Type B pancreatic cell (in vitro differentiated cells): ENCODE data around the gene HMOX1. TPM values are rescaled to one million over a fixed set of nuclear protein-coding genes. Genes with fewer than 3 reads are reported as not detected.

ENCODE experiments used
- DNase-seq: peaks from one replicate; pipeline ENCODE4 v3.0.0; 2021; ENCODE audit warnings: mixed read lengths; ENCODE audit not compliant: unreplicated experiment; ENCODE audit errors: extremely low spot score
- H3K27ac Mint-ChIP-seq: 2 replicates; pipeline ENCODE4 v1.8.0; 2021; ENCODE audit warnings: mild to moderate bottlenecking, mixed read lengths
- H3K27me3 Mint-ChIP-seq: 2 replicates; pipeline ENCODE4 v1.8.0; 2021; ENCODE audit warnings: mixed read lengths
- H3K36me3 Mint-ChIP-seq: 2 replicates; pipeline ENCODE4 v1.8.0; 2021; ENCODE audit warnings: mixed read lengths
- H3K4me1 Mint-ChIP-seq: one replicate; pipeline ENCODE4 v1.8.0; 2021; ENCODE audit warnings: mixed read lengths; ENCODE audit not compliant: unreplicated experiment
- H3K4me3 Mint-ChIP-seq: 2 replicates; pipeline ENCODE4 v1.8.0; 2021; ENCODE audit warnings: mild to moderate bottlenecking, mixed read lengths
- H3K9me3 Mint-ChIP-seq: 2 replicates; pipeline ENCODE4 v1.8.0; 2021; ENCODE audit warnings: mixed read lengths
- CTCF ChIP-seq: fragments of 200-600 bp; sonication (generic); conservative IDR thresholded peaks from 2 replicates; pipeline ENCODE4 v1.5.0; 2021; ENCODE audit warnings: antibody characterized with exemption, mild to moderate bottlenecking
- total RNA-seq: library from RNA; stranded (reverse); gene quantifications from 2 replicates; pipeline ENCODE4 v1.2.1, GENCODE V29; 2021; ENCODE audit warnings: low replicate concordance

HMOX1 gene
- total RNA-seq, 1 donor from 2014 or later = 4.1 TPM

DNA sequence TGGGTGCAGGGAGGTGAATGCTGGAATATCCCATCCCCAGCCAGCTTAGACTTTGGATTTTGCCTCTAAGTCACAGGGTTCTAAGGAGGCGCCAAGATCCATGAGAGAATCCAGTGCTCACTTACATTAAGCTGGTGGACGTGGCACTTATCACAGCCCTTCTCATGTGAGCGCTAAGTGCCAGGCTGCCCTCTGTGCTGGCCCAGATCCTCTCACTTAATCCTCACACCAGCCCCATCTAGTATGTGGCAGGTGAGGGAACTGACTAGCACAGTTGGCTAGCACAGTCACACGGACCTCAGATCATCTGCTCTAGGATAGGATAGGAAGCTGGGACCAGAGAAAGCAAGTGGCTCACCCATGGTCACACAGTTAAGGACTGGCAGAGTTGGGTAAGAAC lies 3.6 kb downstream of the HMOX1 start:
- peaks cover 8% of the 10 kb centered on the region for H3K4me1 Mint-ChIP-seq

DNA sequence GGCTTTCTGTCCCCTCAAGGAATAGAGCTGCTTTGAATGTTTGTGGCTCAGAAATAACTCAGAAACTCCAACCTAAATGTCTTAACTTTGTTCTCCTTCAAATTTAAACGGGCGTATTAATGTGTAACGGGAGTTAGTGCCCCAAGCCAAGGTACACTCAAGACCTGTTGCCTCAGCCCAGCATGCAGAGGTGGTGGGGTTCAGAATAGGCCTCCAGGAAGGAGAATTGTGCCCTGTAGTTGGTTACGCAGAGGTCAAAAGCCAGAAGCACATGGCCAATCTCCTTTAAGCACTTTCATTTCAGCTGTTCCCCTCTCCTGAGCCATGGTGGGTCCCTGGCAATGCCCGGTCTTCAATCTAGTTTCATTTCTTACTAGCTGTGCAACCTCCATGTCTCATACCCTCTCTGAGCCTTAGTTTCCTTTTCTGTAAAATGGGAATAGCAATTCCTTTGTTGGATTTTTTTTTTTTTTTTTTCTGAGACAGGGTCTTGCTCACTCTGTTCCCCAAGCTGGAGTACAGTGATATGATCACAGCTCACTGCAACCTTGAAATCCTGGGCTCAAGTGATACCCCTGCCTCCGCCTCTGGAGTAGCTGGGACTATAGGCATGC lies 4.2 kb downstream of the HMOX1 start:
- no peak overlapping the region for H3K27ac Mint-ChIP-seq
- H3K36me3 Mint-ChIP-seq = no peaks in the 10 kb centered on the region
- no peak for DNase-seq
- H3K4me3 Mint-ChIP-seq = no peak overlapping the region
- TF ChIP-seq CTCF = no peak
- peaks cover 7% of the 10 kb centered on the region for H3K27me3 Mint-ChIP-seq
- peaks cover 4% of the 10 kb centered on the region for H3K4me1 Mint-ChIP-seq
- no peaks in the 10 kb centered on the region for H3K9me3 Mint-ChIP-seq

More for the DNA sequence above, 3.6 kb downstream of the HMOX1 start:
- Mint-ChIP-seq H3K9me3 (no peaks in the 10 kb centered on the region), H3K27me3 (peaks cover 8% of the 10 kb centered on the region), H3K4me3 (no peak overlapping the region), H3K36me3 (no peaks in the 10 kb centered on the region), H3K27ac (no peak overlapping the region)
- no peak for TF ChIP-seq CTCF
- no peak for DNase-seq

GRCh38 chr22:35386670-35387288 lies 5.9 kb downstream of the HMOX1 start:
- TF ChIP-seq CTCF = no peak
- H3K4me1 Mint-ChIP-seq = no peaks in the 10 kb centered on the region
- H3K36me3 Mint-ChIP-seq = no peaks in the 10 kb centered on the region
- H3K4me3 Mint-ChIP-seq = no peak overlapping the region
- DNase-seq = no peak
- H3K27me3 Mint-ChIP-seq = peaks cover under 1% of the 10 kb centered on the region
- H3K9me3 Mint-ChIP-seq = no peaks in the 10 kb centered on the region
- no peak overlapping the region for H3K27ac Mint-ChIP-seq

GRCh38 chr22:35390933-35391332 lies 10.0 kb downstream of the HMOX1 start:
- Mint-ChIP-seq H3K27me3 (no peaks in the 10 kb centered on the region), H3K36me3 (no peaks in the 10 kb centered on the region), H3K4me1 (peaks cover 9% of the 10 kb centered on the region), H3K27ac (no peak overlapping the region), H3K9me3 (no peaks in the 10 kb centered on the region), H3K4me3 (no peak overlapping the region)
- no peak for DNase-seq
- no peak for TF ChIP-seq CTCF

DNA sequence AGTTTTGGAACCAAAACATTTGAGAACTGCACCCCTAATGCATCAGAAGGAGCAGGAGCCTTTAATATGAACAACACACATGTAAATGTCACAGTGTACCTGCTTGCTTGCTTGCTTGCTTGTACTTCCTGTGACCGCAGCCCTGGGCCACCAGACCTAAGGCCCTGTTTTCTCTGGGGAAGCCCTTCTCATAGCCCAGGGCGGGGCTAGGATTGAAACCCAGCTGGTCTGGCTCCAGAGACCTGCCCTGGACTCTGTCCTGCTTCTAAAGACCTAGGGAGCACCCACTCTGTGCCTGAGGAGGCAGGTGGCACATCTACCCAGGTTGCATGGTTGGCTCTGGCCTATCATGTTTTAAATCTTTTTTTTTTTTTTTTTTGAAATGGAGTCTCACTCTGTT lies 11.5 kb downstream of the HMOX1 start:
- Mint-ChIP-seq H3K4me1 (peaks cover 12% of the 10 kb centered on the region), H3K4me3 (no peak overlapping the region), H3K9me3 (no peaks in the 10 kb centered on the region), H3K27ac (no peak overlapping the region), H3K27me3 (no peaks in the 10 kb centered on the region), H3K36me3 (no peaks in the 10 kb centered on the region)
- no peak for TF ChIP-seq CTCF
- no peak for DNase-seq
